Right lobe of liver (tissue), 4 donors: ENCODE results near the gene EEF1AKMT3.

Experiments used
- POLR2A ChIP-seq: fragments of 450-650 bp; IDR thresholded peaks from one replicate; pipeline ENCODE4 v1.6.1; 2017; ENCODE audit warnings: antibody characterized with exemption, mild to moderate bottlenecking
- TF ChIP-seq, protein P1 (sequence below), 4 donors: fragments of 200-600 bp in 3 of 4; fragments of 450-650 bp in 1 of 4; IDR thresholded peaks; one replicate each; pipeline versions ENCODE4 v1.5.1 to v1.8.0; 2016 to 2022; ENCODE audit warnings: antibody characterized with exemption in 4 of 4, mild to moderate bottlenecking in 2 of 4
- donor health status: DM: no; HTN: no; CAD: no.
- donor health status: DM: no; HTN: no; CAD: no.
- donor health status: DM: no; HTN: yes; CAD: no.

- TF ChIP-seq, protein P1, sequence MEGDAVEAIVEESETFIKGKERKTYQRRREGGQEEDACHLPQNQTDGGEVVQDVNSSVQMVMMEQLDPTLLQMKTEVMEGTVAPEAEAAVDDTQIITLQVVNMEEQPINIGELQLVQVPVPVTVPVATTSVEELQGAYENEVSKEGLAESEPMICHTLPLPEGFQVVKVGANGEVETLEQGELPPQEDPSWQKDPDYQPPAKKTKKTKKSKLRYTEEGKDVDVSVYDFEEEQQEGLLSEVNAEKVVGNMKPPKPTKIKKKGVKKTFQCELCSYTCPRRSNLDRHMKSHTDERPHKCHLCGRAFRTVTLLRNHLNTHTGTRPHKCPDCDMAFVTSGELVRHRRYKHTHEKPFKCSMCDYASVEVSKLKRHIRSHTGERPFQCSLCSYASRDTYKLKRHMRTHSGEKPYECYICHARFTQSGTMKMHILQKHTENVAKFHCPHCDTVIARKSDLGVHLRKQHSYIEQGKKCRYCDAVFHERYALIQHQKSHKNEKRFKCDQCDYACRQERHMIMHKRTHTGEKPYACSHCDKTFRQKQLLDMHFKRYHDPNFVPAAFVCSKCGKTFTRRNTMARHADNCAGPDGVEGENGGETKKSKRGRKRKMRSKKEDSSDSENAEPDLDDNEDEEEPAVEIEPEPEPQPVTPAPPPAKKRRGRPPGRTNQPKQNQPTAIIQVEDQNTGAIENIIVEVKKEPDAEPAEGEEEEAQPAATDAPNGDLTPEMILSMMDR (IDR thresholded peaks at IDR 0.05), result no peak
- TF ChIP-seq POLR2A, result no peak
These were observed 50.1 kb downstream of the EEF1AKMT3 start for GRCh38 chr12:57822392-57823130.
